H9 (cell line): ENCODE results near the gene GPR155. TPM values are rescaled to one million over a fixed set of nuclear protein-coding genes. Genes with fewer than 3 reads are reported as not detected.
"Not testable (repeated sequence)": the region's sequence is repeated elsewhere in the genome, so short reads cannot be mapped to it uniquely, and the experiment has no call there.

Source experiments
- DNase-seq: peaks from one replicate; pipeline ENCODE4 v3.0.0-alpha.2; 2017
- H2AFZ ChIP-seq: one replicate; pipeline ENCODE4 v1.6.1; 2013; ENCODE audit warnings: mild to moderate bottlenecking, low read length, control low read depth, moderate library complexity
- H2AK5ac ChIP-seq: 2 replicates; pipeline ENCODE4 v1.6.1; 2013; ENCODE audit warnings: low read length, control low read depth, mixed read lengths; ENCODE audit not compliant: insufficient read length
- H2BK120ac ChIP-seq: one replicate; pipeline ENCODE4 v1.6.1; 2013; ENCODE audit warnings: low read depth, mild to moderate bottlenecking, low read length, control low read depth, inconsistent platforms; ENCODE audit not compliant: poor library complexity, severe bottlenecking
- H2BK12ac ChIP-seq: 2 replicates; pipeline ENCODE4 v1.6.1; 2013; ENCODE audit warnings: low read length, control low read depth, mixed read lengths, low read depth; ENCODE audit not compliant: insufficient read length
- H2BK15ac ChIP-seq: 2 replicates; pipeline ENCODE4 v1.6.1; 2013; ENCODE audit warnings: low read depth, low read length, control low read depth
- H2BK20ac ChIP-seq: one replicate; pipeline ENCODE4 v1.6.1; 2013; ENCODE audit warnings: low read depth, mild to moderate bottlenecking, low read length, control low read depth, inconsistent platforms; ENCODE audit not compliant: poor library complexity, severe bottlenecking
- H2BK5ac ChIP-seq: 2 replicates; pipeline ENCODE4 v1.6.1; 2013; ENCODE audit warnings: low read length, control low read depth, mixed read lengths; ENCODE audit not compliant: insufficient read length
- H3K14ac ChIP-seq: 2 replicates; pipeline ENCODE4 v1.6.1; 2013; ENCODE audit warnings: low read length, control low read depth; ENCODE audit not compliant: insufficient read depth
- H3K18ac ChIP-seq: 2 replicates; pipeline ENCODE4 v1.6.1; 2013; ENCODE audit warnings: low read depth, mild to moderate bottlenecking, mixed read lengths, low read length, control low read depth; ENCODE audit not compliant: insufficient read length
- H3K23ac ChIP-seq: 2 replicates; pipeline ENCODE4 v1.6.1; 2013; ENCODE audit warnings: low read length, control low read depth, mixed read lengths, low read depth; ENCODE audit not compliant: insufficient read length
- H3K23me2 ChIP-seq: 2 replicates; pipeline ENCODE4 v1.6.1; 2013; ENCODE audit warnings: low read depth, mild to moderate bottlenecking, mixed read lengths, low read length, control low read depth; ENCODE audit not compliant: insufficient read length, poor library complexity, severe bottlenecking
- H3K27ac ChIP-seq: 2 replicates; pipeline ENCODE4 v1.5.1; 2013; ENCODE audit warnings: low read length, control low read depth, mixed read lengths, low read depth; ENCODE audit not compliant: insufficient read length
- H3K27me3 ChIP-seq: 2 replicates; pipeline ENCODE4 v1.6.1; 2013; ENCODE audit warnings: low read length, control low read depth, inconsistent platforms; ENCODE audit not compliant: insufficient read depth
- H3K4ac ChIP-seq: 2 replicates; pipeline ENCODE4 v1.6.1; 2013; ENCODE audit warnings: low read depth, mild to moderate bottlenecking, control low read depth, inconsistent platforms, low read length, moderate library complexity
- H3K4me1 ChIP-seq: 2 replicates; pipeline ENCODE4 v1.6.1; 2013; ENCODE audit warnings: low read length, control low read depth, inconsistent platforms; ENCODE audit not compliant: insufficient read depth
- H3K4me2 ChIP-seq: 2 replicates; pipeline ENCODE4 v1.6.1; 2013; ENCODE audit warnings: low read length, control low read depth, mixed read lengths; ENCODE audit not compliant: insufficient read length, insufficient read depth
- H3K56ac ChIP-seq: 2 replicates; pipeline ENCODE4 v1.6.1; 2013; ENCODE audit warnings: low read depth, mild to moderate bottlenecking, mixed read lengths, low read length, control low read depth; ENCODE audit not compliant: insufficient read length
- H3K79me1 ChIP-seq: 2 replicates; pipeline ENCODE4 v1.6.1; 2013; ENCODE audit warnings: low read depth, mild to moderate bottlenecking, moderate library complexity, low read length, control low read depth, inconsistent platforms; ENCODE audit not compliant: insufficient read depth, poor library complexity, severe bottlenecking
- H3K79me2 ChIP-seq: 2 replicates; pipeline ENCODE4 v1.6.1; 2013; ENCODE audit warnings: low read length, control low read depth, inconsistent platforms; ENCODE audit not compliant: insufficient read depth
- H3K9ac ChIP-seq: 2 replicates; pipeline ENCODE4 v1.6.1; 2013; ENCODE audit warnings: low read length, control low read depth, mixed read lengths; ENCODE audit not compliant: insufficient read length; ENCODE audit errors: extremely low read depth
- H3K9me3 ChIP-seq: one replicate; pipeline ENCODE4 v1.6.1; 2013; ENCODE audit warnings: low read depth, low read length, inconsistent platforms; ENCODE audit not compliant: control insufficient read depth
- H3T11ph ChIP-seq: one replicate; pipeline ENCODE4 v1.6.1; 2013; ENCODE audit warnings: mild to moderate bottlenecking, low read length, control low read depth, inconsistent platforms
- H4K20me1 ChIP-seq: one replicate; pipeline ENCODE4 v1.6.1; 2013; ENCODE audit not compliant: control insufficient read depth, insufficient read length, insufficient read depth
- H4K5ac ChIP-seq: 2 replicates; pipeline ENCODE4 v1.6.1; 2013; ENCODE audit warnings: low read depth, mild to moderate bottlenecking, mixed read lengths, low read length, control low read depth; ENCODE audit not compliant: insufficient read length
- H4K8ac ChIP-seq: replicated peaks from 2 replicates; pipeline ENCODE4 v1.6.1; 2013; ENCODE audit warnings: low read length, control low read depth, mixed read lengths, low read depth; ENCODE audit not compliant: insufficient read length
- H4K91ac ChIP-seq: 2 replicates; pipeline ENCODE4 v1.6.1; 2013; ENCODE audit warnings: low read depth, mild to moderate bottlenecking, moderate library complexity, mixed read lengths, low read length, control low read depth; ENCODE audit not compliant: insufficient read length
- H3K27ac Mint-ChIP-seq, 3 experiments: 2 replicates in 2 of 3; 3 replicates in 1 of 3; pipeline ENCODE4 v1.8.0; 2020 to 2021; ENCODE audit warnings: mixed read lengths in 3 of 3, mild to moderate bottlenecking in 1 of 3, moderate library complexity in 1 of 3
- H3K27me3 Mint-ChIP-seq: 2 replicates; pipeline ENCODE4 v1.8.0; 2021; ENCODE audit warnings: low read depth, mild to moderate bottlenecking, moderate library complexity, mixed read lengths
- H3K36me3 Mint-ChIP-seq, 3 experiments: 2 replicates in 2 of 3; 3 replicates in 1 of 3; pipeline ENCODE4 v1.8.0; 2020 to 2021; ENCODE audit warnings: low read depth in 3 of 3, mixed read lengths in 3 of 3; ENCODE audit not compliant: insufficient read depth in 1 of 3
- H3K4me1 Mint-ChIP-seq, 2 experiments: 2 replicates each; pipeline ENCODE4 v1.8.0; 2020; ENCODE audit warnings: mixed read lengths in 2 of 2
- H3K4me3 Mint-ChIP-seq, 2 experiments: 2 replicates in 1 of 2; 3 replicates in 1 of 2; pipeline ENCODE4 v1.8.0; 2020 to 2021; ENCODE audit warnings: mild to moderate bottlenecking in 2 of 2, mixed read lengths in 2 of 2, moderate library complexity in 1 of 2
- H3K9me3 Mint-ChIP-seq, 2 experiments: 2 replicates in 1 of 2; 3 replicates in 1 of 2; pipeline ENCODE4 v1.8.0; 2020; ENCODE audit warnings: mild to moderate bottlenecking in 2 of 2, mixed read lengths in 2 of 2, moderate library complexity in 1 of 2
- WGBS: extraction: QIAGEN DNeasy Blood & Tissue Kit; methylation state at CpG from one replicate; pipeline ENCODE4 v1.1.7; 2013; ENCODE audit warnings: missing lambda C conversion rate, low lambda C conversion rate, mixed read lengths; ENCODE audit not compliant: insufficient read length; ENCODE audit errors: extremely low coverage; 5-methylcytosine and 5-hydroxymethylcytosine counted together
- total RNA-seq: library from RNA; stranded (reverse); gene quantifications from 2 replicates; pipeline ENCODE4 v1.2.1, GENCODE V29; 2021
- TF ChIP-seq, protein P1 (sequence below): fragments of 200-600 bp; sonication (generic); conservative IDR thresholded peaks from 3 replicates; pipeline ENCODE4 v1.8.0; 2021; ENCODE audit warnings: antibody characterized with exemption, mild to moderate bottlenecking

Gene GPR155
- total RNA-seq, 1 experiment from 2014 or later = 0.35 TPM

- no peak overlapping the region for H3K23ac ChIP-seq
- no peak overlapping the region for H2BK20ac ChIP-seq
- H2BK120ac ChIP-seq = no peak overlapping the region
- no peaks in the 10 kb centered on the region for H3K79me1 ChIP-seq
- Mint-ChIP-seq H3K9me3 (0 out of 5 replicates have a peak, but pooled peaks cover 0 to 2% of the 10 kb centered on the region in 2 experiments), H3K27ac (no peak overlapping the region; a peak in 1 of 7 replicates), H3K4me1 (peaks cover 8 to 9% of the 10 kb centered on the region in 2 experiments), H3K27me3 (no peaks in the 10 kb centered on the region), H3K36me3 (peaks cover 2 to 7% (median 7%) of the 10 kb centered on the region in 3 experiments; a peak in 3 of 7 replicates), H3K4me3 (no peak overlapping the region; a peak in 1 of 5 replicates)
- H4K8ac ChIP-seq = no peak overlapping the region
- no peak overlapping the region for H4K91ac ChIP-seq
- H3K14ac ChIP-seq = no peak overlapping the region
- no peak overlapping the region for H3K4ac ChIP-seq
- no peak overlapping the region for H4K5ac ChIP-seq
- H2AK5ac ChIP-seq = no peak overlapping the region
- H4K20me1 ChIP-seq = no peaks in the 10 kb centered on the region
- peaks cover 3% of the 10 kb centered on the region for H3K23me2 ChIP-seq
- H2AFZ ChIP-seq = no peak overlapping the region
- H3K4me1 ChIP-seq = no peaks in the 10 kb centered on the region
- no peaks in the 10 kb centered on the region for H3K79me2 ChIP-seq
- DNase-seq = no peak
- H3K9ac ChIP-seq = no peak overlapping the region
- no peak overlapping the region for H2BK12ac ChIP-seq
- H3K56ac ChIP-seq = no peak overlapping the region
- H3K9me3 ChIP-seq = no peaks in the 10 kb centered on the region
- TF ChIP-seq, protein P1, sequence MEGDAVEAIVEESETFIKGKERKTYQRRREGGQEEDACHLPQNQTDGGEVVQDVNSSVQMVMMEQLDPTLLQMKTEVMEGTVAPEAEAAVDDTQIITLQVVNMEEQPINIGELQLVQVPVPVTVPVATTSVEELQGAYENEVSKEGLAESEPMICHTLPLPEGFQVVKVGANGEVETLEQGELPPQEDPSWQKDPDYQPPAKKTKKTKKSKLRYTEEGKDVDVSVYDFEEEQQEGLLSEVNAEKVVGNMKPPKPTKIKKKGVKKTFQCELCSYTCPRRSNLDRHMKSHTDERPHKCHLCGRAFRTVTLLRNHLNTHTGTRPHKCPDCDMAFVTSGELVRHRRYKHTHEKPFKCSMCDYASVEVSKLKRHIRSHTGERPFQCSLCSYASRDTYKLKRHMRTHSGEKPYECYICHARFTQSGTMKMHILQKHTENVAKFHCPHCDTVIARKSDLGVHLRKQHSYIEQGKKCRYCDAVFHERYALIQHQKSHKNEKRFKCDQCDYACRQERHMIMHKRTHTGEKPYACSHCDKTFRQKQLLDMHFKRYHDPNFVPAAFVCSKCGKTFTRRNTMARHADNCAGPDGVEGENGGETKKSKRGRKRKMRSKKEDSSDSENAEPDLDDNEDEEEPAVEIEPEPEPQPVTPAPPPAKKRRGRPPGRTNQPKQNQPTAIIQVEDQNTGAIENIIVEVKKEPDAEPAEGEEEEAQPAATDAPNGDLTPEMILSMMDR = no peak
- H3K18ac ChIP-seq = no peak overlapping the region
- no peak overlapping the region for H3T11ph ChIP-seq
- no peaks in the 10 kb centered on the region for H3K27me3 ChIP-seq
- no peak overlapping the region for H3K27ac ChIP-seq
- no peak overlapping the region for H2BK5ac ChIP-seq
- H3K4me2 ChIP-seq = no peak overlapping the region
- H2BK15ac ChIP-seq = no peak overlapping the region
Measured at GRCh38 chr2:174412256-174412655, 74.6 kb downstream of the GPR155 start.

DNA sequence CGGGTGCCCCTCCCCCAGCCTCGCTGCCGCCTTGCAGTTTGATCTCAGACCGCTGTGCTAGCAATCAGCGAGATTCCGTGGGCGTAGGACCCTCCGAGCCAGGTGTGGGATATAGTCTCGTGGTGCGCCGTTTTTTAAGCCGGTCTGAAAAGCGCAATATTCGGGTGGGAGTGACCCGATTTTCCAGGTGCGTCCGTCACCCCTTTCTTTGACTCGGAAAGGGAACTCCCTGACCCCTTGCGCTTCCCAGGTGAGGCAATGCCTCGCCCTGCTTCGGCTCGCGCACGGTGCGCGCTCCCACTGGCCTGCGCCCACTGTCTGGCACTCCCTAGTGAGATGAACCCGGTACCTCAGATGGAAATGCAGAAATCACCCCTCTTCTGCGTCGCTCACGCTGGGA is 76.8 kb downstream of the GPR155 start:
- H3K4ac ChIP-seq, H3K27me3 Mint-ChIP-seq, H3K79me1 ChIP-seq, H3K36me3 Mint-ChIP-seq, H4K20me1 ChIP-seq, H4K8ac ChIP-seq, H3K18ac ChIP-seq, H3K27ac ChIP-seq, H3K23ac ChIP-seq, H2BK15ac ChIP-seq, H4K91ac ChIP-seq, H2AFZ ChIP-seq, H3K79me2 ChIP-seq, H2AK5ac ChIP-seq, H4K5ac ChIP-seq, H2BK20ac ChIP-seq, H3K23me2 ChIP-seq, H2BK5ac ChIP-seq, H3K56ac ChIP-seq, H3K14ac ChIP-seq, H3T11ph ChIP-seq, H2BK120ac ChIP-seq, H2BK12ac ChIP-seq, H3K9me3 ChIP-seq, H3K4me1 Mint-ChIP-seq, H3K27me3 ChIP-seq, H3K4me1 ChIP-seq, DNase-seq, H3K9me3 Mint-ChIP-seq: not testable (repeated sequence)
- no CpG with 5 or more reads among the region's 31 CpGs for WGBS
- H3K4me3 Mint-ChIP-seq = peak overlapping the region; percentile 77 to 85
- H3K4me2 ChIP-seq = peak overlapping the region; percentile 47
- H3K9ac ChIP-seq = peak overlapping the region; percentile 58
- H3K27ac Mint-ChIP-seq = peak overlapping the region in 2 of 3 experiments; percentile 82 to 95; a peak in 3 of 7 replicates
